GM23338 (cell line): ENCODE measurements around the gene PRPS2. TPM values are rescaled to one million over a fixed set of nuclear protein-coding genes. Genes with fewer than 3 reads are reported as not detected.

ENCODE experiments used
- ATAC-seq: fragments of 200-7000 bp; cut with Tn5 transposase; 3 replicates; pipeline ENCODE4 v1.9.1; 2020
- DNase-seq: peaks from one replicate; pipeline ENCODE4 v3.0.0-alpha.2; 2015; ENCODE audit warnings: low spot score
- H2AFZ ChIP-seq: fragments of 200-600 bp; sonication (generic); 2 replicates; pipeline ENCODE4 v1.8.0; 2016; ENCODE audit warnings: antibody characterized with exemption, mild to moderate bottlenecking, moderate library complexity
- H3F3A ChIP-seq: fragments of 200-600 bp; sonication (generic); replicated peaks from 2 replicates; pipeline ENCODE4 v1.8.0; 2017; ENCODE audit warnings: antibody characterized with exemption, mixed run types, low read depth
- H3K27ac ChIP-seq: fragments of 200-600 bp; sonication (generic); 2 replicates; pipeline ENCODE4 v1.6.1; 2016; ENCODE audit warnings: low read depth
- H3K27me3 ChIP-seq: fragments of 200-600 bp; sonication (generic); 2 replicates; pipeline ENCODE4 v1.8.0; 2016; ENCODE audit warnings: mild to moderate bottlenecking, mixed run types, moderate library complexity; ENCODE audit not compliant: insufficient read depth
- H3K36me3 ChIP-seq: fragments of 200-600 bp; sonication (generic); 2 replicates; pipeline ENCODE4 v1.8.0; 2016; ENCODE audit warnings: mild to moderate bottlenecking; ENCODE audit not compliant: insufficient read depth
- H3K4me1 ChIP-seq: fragments of 200-600 bp; sonication (generic); 2 replicates; pipeline ENCODE4 v1.8.0; 2016; ENCODE audit warnings: mild to moderate bottlenecking, moderate library complexity; ENCODE audit not compliant: insufficient read depth
- H3K4me2 ChIP-seq: fragments of 200-600 bp; sonication (generic); 2 replicates; pipeline ENCODE4 v1.7.1; 2017; ENCODE audit warnings: mixed run types
- H3K4me3 ChIP-seq: fragments of 200-600 bp; sonication (generic); 2 replicates; pipeline ENCODE4 v1.6.1; 2016; ENCODE audit warnings: mixed run types
- H3K79me2 ChIP-seq: fragments of 200-600 bp; sonication (generic); replicated peaks from 2 replicates; pipeline ENCODE4 v1.8.0; 2017; ENCODE audit warnings: mild to moderate bottlenecking; ENCODE audit not compliant: insufficient read depth
- H3K9me2 ChIP-seq: fragments of 200-600 bp; sonication (generic); 2 replicates; pipeline ENCODE4 v1.8.0; 2017; ENCODE audit not compliant: insufficient read depth
- H4K20me1 ChIP-seq: fragments of 200-600 bp; sonication (generic); replicated peaks from 2 replicates; pipeline ENCODE4 v1.8.0; 2017; ENCODE audit warnings: mild to moderate bottlenecking; ENCODE audit not compliant: insufficient read depth
- H3K27ac Mint-ChIP-seq: 2 replicates; pipeline ENCODE4 v1.8.0; 2020; ENCODE audit warnings: inconsistent platforms, mild to moderate bottlenecking, moderate library complexity, mixed read lengths
- H3K27me3 Mint-ChIP-seq: 3 replicates; pipeline ENCODE4 v1.8.0; 2022; ENCODE audit warnings: low read depth, mild to moderate bottlenecking, moderate library complexity, mixed read lengths, inconsistent platforms; ENCODE audit not compliant: insufficient read depth, poor library complexity
- H3K36me3 Mint-ChIP-seq: 3 replicates; pipeline ENCODE4 v1.8.0; 2021; ENCODE audit warnings: low read depth, mild to moderate bottlenecking, inconsistent platforms, moderate library complexity, mixed read lengths
- H3K4me1 Mint-ChIP-seq: 3 replicates; pipeline ENCODE4 v1.8.0; 2020; ENCODE audit warnings: mild to moderate bottlenecking, inconsistent platforms, mixed read lengths
- H3K4me3 Mint-ChIP-seq: 3 replicates; pipeline ENCODE4 v1.8.0; 2021; ENCODE audit warnings: moderate library complexity, mild to moderate bottlenecking, inconsistent platforms, mixed read lengths
- H3K9me3 Mint-ChIP-seq: 3 replicates; pipeline ENCODE4 v1.8.0; 2020; ENCODE audit warnings: moderate library complexity, mild to moderate bottlenecking, inconsistent platforms, mixed read lengths
- CREB1 ChIP-seq: fragments of 250-450 bp; sonication (Bioruptor Pico); IDR thresholded peaks from 2 replicates; pipeline ENCODE4 v1.5.0; 2020; ENCODE audit warnings: low read depth, mild to moderate bottlenecking, moderate library complexity
- ETS1 ChIP-seq: IDR thresholded peaks from 2 replicates; pipeline ENCODE4 v1.6.1; 2016; ENCODE audit warnings: antibody characterized with exemption
- NANOG ChIP-seq: IDR thresholded peaks from 2 replicates; pipeline ENCODE4 v1.6.1; 2016; ENCODE audit warnings: antibody characterized with exemption, borderline replicate concordance
- ZNF331 ChIP-seq: fragments of 250-450 bp; sonication (Bioruptor Pico); IDR thresholded peaks from 2 replicates; pipeline ENCODE4 v1.5.0; 2020; ENCODE audit warnings: low read depth, mild to moderate bottlenecking, moderate library complexity
- ZNF462 ChIP-seq: fragments of 250-450 bp; sonication (Bioruptor Pico); IDR thresholded peaks from 2 replicates; pipeline ENCODE4 v1.5.0; 2020; ENCODE audit warnings: mild to moderate bottlenecking, moderate library complexity
- polyA plus RNA-seq: library from polyadenylated mRNA; unstranded; fragments of >200 nt; fragmentation: Nextera tagmentation; extraction: Ambion mirVana; gene quantifications from 2 replicates; pipeline ENCODE4 v1.2.1, GENCODE V29; 2016
- total RNA-seq: library from RNA; depleted of rRNA; stranded (reverse); fragments of >200 nt; shearing (Covaris generic); gene quantifications from 2 replicates; pipeline ENCODE4 v1.2.3, GENCODE V29; 2014
- TF ChIP-seq, protein P1 (sequence below): IDR thresholded peaks from one replicate; pipeline ENCODE4 v1.6.1; 2018; ENCODE audit warnings: antibody characterized with exemption; ENCODE audit not compliant: unreplicated experiment

The PRPS2 gene
- total and polyA plus RNA-seq, 2 experiments from 2014 or later: 46.4 to 49.3 TPM

DNA sequence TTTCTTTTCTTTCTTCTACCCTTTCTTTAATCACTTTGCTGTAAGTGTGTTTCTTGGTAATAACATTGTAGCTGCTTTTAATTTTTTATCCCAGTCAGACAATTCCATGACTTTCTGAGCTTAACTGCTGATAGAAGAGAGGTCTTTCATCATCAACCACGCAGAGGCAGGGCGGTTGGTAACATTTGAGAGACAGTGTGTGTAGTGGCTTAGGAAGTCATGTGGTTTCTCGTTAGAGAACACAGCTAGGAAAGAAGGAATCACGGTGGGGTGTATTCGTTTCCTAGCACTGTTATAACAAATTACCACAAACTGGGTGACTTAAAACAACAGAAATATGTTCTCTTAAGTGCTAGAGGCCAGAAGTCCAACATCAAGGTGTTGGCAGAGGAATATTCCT lies 11.5 kb downstream of the PRPS2 start:
- no peak for DNase-seq
- Mint-ChIP-seq H3K27ac (no peak overlapping the region), H3K9me3 (no peaks in the 10 kb centered on the region; the same call in 2 of the 3 replicates), H3K4me1 (no peaks in the 10 kb centered on the region), H3K4me3 (no peak overlapping the region), H3K36me3 (peaks cover 61% of the 10 kb centered on the region), H3K27me3 (no peaks in the 10 kb centered on the region)
- peaks cover 4% of the 10 kb centered on the region; the same call in 1 of the 2 replicates for H3K79me2 ChIP-seq
- H3K27ac ChIP-seq: no peak overlapping the region
- no peaks in the 10 kb centered on the region for H3K9me2 ChIP-seq
- H2AFZ ChIP-seq: no peak overlapping the region
- H3K27me3 ChIP-seq: no peaks in the 10 kb centered on the region
- no peak overlapping the region for H3K4me3 ChIP-seq
- H3K36me3 ChIP-seq: no peaks in the 10 kb centered on the region
- no peaks in the 10 kb centered on the region for H4K20me1 ChIP-seq
- H3F3A ChIP-seq: no peaks in the 10 kb centered on the region
- ATAC-seq: no peak
- TF ChIP-seq ETS1 (no peak), ZNF462 (CRISPR knock-in tag) (no peak), CREB1 (CRISPR knock-in tag) (no peak)
- H3K4me2 ChIP-seq: no peak overlapping the region
- no peaks in the 10 kb centered on the region for H3K4me1 ChIP-seq

GRCh38 chrX:12804655-12805054 lies 13.4 kb downstream of the PRPS2 start:
- Histone ChIP-seq H3K4me3 (no peak overlapping the region), H3K79me2 (no peaks in the 10 kb centered on the region), H4K20me1 (no peaks in the 10 kb centered on the region), H3K4me2 (no peak overlapping the region), H2AFZ (no peak overlapping the region), H3K9me2 (no peaks in the 10 kb centered on the region), H3K27me3 (no peaks in the 10 kb centered on the region), H3K27ac (no peak overlapping the region), H3K4me1 (peaks cover 4% of the 10 kb centered on the region), H3K36me3 (no peaks in the 10 kb centered on the region), H3F3A (no peaks in the 10 kb centered on the region)
- TF ChIP-seq ZNF331 (CRISPR knock-in tag) (no peak), CREB1 (CRISPR knock-in tag) (no peak), NANOG (no peak)
- TF ChIP-seq, protein P1, sequence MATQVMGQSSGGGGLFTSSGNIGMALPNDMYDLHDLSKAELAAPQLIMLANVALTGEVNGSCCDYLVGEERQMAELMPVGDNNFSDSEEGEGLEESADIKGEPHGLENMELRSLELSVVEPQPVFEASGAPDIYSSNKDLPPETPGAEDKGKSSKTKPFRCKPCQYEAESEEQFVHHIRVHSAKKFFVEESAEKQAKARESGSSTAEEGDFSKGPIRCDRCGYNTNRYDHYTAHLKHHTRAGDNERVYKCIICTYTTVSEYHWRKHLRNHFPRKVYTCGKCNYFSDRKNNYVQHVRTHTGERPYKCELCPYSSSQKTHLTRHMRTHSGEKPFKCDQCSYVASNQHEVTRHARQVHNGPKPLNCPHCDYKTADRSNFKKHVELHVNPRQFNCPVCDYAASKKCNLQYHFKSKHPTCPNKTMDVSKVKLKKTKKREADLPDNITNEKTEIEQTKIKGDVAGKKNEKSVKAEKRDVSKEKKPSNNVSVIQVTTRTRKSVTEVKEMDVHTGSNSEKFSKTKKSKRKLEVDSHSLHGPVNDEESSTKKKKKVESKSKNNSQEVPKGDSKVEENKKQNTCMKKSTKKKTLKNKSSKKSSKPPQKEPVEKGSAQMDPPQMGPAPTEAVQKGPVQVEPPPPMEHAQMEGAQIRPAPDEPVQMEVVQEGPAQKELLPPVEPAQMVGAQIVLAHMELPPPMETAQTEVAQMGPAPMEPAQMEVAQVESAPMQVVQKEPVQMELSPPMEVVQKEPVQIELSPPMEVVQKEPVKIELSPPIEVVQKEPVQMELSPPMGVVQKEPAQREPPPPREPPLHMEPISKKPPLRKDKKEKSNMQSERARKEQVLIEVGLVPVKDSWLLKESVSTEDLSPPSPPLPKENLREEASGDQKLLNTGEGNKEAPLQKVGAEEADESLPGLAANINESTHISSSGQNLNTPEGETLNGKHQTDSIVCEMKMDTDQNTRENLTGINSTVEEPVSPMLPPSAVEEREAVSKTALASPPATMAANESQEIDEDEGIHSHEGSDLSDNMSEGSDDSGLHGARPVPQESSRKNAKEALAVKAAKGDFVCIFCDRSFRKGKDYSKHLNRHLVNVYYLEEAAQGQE: no peak
- no peaks in the 10 kb centered on the region for H3K27me3 Mint-ChIP-seq
- H3K36me3 Mint-ChIP-seq: peaks cover 58% of the 10 kb centered on the region
- no peaks in the 10 kb centered on the region; the same call in 2 of the 3 replicates for H3K9me3 Mint-ChIP-seq
- H3K4me1 Mint-ChIP-seq: peaks cover 9% of the 10 kb centered on the region
- H3K27ac Mint-ChIP-seq: no peak overlapping the region
- ATAC-seq: no peak
- DNase-seq: no peak
- no peak overlapping the region for H3K4me3 Mint-ChIP-seq
